ENCODE measurements around the gene ENDOG. TPM values are rescaled to one million over a fixed set of nuclear protein-coding genes. Genes with fewer than 3 reads are reported as not detected.
A peak's percentile ranks its signal among the peaks of the same experiment; 100 is the strongest.

The ENDOG gene
- total and polyA plus RNA-seq, 4 experiments from 2014 or later: 18.5 to 25.9 (median 20.5) TPM

DNA sequence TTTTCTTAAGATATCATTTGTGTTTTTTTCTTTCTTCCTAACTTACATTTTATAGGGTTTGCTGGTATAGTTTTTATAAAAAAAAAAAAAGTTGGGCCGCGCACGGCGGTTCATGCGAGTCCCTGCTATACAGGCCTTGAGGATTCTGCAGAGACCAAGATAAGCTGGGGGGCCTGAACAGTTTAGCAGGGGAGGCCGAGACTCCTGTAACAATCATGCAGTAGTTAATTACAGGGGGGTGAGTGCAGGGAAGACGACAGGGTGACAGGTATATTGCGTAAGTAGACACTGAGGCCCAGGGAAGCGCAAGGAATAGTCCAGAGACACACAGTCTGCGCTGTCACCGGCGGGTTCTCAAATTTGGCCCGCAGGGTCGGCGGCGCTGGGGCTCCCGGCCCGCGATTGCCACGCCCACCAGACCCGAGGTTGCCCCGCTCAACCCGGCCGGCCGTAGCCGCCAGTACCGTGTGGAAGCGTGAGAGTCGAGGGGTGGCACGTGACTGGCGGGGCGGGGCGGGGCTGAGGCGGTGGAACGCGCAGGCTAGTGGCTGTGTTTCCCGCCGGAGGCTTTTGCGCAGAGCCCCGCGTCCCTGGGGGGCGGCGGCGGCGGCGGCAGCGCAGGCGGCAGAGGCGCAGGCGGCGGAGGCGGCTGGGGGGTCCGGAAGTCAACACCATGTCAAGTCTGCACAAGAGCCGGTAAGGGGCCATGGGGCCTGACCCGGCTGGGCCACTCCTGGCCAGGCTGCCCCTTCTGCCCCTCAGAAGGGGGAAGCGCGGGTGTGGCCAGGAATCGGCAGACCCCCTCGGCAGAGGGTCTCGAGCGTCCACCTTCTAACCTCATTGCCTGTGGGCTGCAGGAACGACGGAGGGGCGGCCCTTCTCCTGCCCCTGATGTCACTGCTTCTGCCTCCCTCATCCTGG is 31.4 kb upstream of the ENDOG start, which contains the start of gene TBC1D13:
TSS of gene TBC1D13 (plus strand) at position 573 of the 921 bp plus-strand sequence. CDS start at position 674, 101 bp downstream.
- ChIA-PET POLR2A (ENCODE audit: partially characterized antibody) (interaction anchor here (0.7 to 6.8 kb wide), 6 partner anchors 15 to 97 kb away, joined by 3 to 63 read pairs (median 4); partner anchors contain the start of genes SPOUT1, ZDHHC12 and ZER1), CTCF (ENCODE audit: partially characterized antibody) (no interaction called here)

DNA sequence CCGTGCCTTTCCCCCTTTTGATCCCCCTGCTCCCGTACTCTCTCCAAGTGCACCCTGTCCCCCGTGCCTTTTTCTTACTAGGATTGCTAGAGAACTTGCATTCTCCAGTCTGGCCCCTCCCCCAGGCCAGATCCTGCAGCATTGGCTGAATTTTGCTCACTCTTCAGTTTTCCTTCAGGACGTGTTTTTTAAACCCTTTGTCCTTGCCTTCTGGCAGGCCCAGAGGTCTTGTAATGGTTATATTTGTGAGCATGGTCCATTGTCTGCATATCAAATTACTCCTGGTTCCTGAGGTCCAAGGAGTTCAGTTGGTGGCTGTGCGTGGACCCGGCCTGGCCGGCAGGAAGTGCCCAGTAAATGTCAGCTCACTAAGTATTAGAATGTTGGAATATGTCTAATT is 30.6 kb upstream of the ENDOG start:
- peak overlapping the region; percentile 72 for H3K27ac ChIP-seq (ENCODE audit: low read depth, low read length)
- Mint-ChIP-seq H3K4me1 (peaks cover 11 to 31% (median 18%) of the 10 kb centered on the region in 4 donors), H3K4me3 (peak overlapping the region; percentile 87 to 96 (median 90)), H3K27ac (peak overlapping the region; percentile 90 to 96 (median 94)), H3K27me3 (no peaks in the 10 kb centered on the region), H3K9me3 (peaks cover 0 to 4% (median 0%) of the 10 kb centered on the region in 8 donors), H3K36me3 (peaks cover 2 to 34% of the 10 kb centered on the region in 2 donors)
- no peaks in the 10 kb centered on the region for H3K9me3 ChIP-seq (ENCODE audit: control insufficient read depth in 1 of 2, low read length in 2 of 2)
- peak in 1 of 5 donors; percentile 46 for DNase-seq
- ChIA-PET POLR2A (ENCODE audit: partially characterized antibody) (interaction anchor here (1.1 to 6.8 kb wide), 5 partner anchors 15 to 235 kb away, joined by 3 to 63 read pairs (median 5); partner anchors contain the start of genes ENDOG, ZDHHC12 and ZER1), CTCF (ENCODE audit: partially characterized antibody) (interaction anchor here (1.0 to 1.8 kb wide), 3 partner anchors 15 to 86 kb away, joined by 4 to 13 read pairs (median 5); partner anchors contain the start of genes ENDOG, PKN3 and ZER1)
- no peaks in the 10 kb centered on the region for H3K27me3 ChIP-seq (ENCODE audit: insufficient read depth, low read length)
- peaks cover 22% of the 10 kb centered on the region for H3K36me3 ChIP-seq (ENCODE audit: insufficient read depth, low read length)
- H3K4me1 ChIP-seq (ENCODE audit: insufficient read depth, low read length): peaks cover 19% of the 10 kb centered on the region
- H3K4me3 ChIP-seq (ENCODE audit: low read length in 2 of 2): peak overlapping the region; percentile 76 to 80
- intact Hi-C loops (cut with micrococcal nuclease): loop anchor here (1.0 to 5.0 kb wide), 8 partner anchors 16 to 160 kb away; partner anchors contain the start of genes DOLK, DYNC2I2, LRRC8A and NUP188

More for the DNA sequence above, 31.4 kb upstream of the ENDOG start, which contains the start of gene TBC1D13:
- H3K4me3 Mint-ChIP-seq: peak within 1 kb of the TSS; percentile 87 to 96 (median 90)
- no peaks in the 10 kb centered on the region for H3K27me3 Mint-ChIP-seq
- peak within 1 kb of the TSS; percentile 90 to 96 (median 96) for H3K27ac Mint-ChIP-seq
- H3K36me3 Mint-ChIP-seq: peaks cover 0 to 30% of the 10 kb centered on the region in 2 donors
- Histone ChIP-seq H3K27me3 (ENCODE audit: insufficient read depth, low read length) (no peaks in the 10 kb centered on the region), H3K36me3 (ENCODE audit: insufficient read depth, low read length) (peaks cover 14% of the 10 kb centered on the region), H3K27ac (ENCODE audit: low read depth, low read length) (peak within 1 kb of the TSS; percentile 72), H3K9me3 (ENCODE audit: control insufficient read depth in 1 of 2, low read length in 2 of 2) (no peaks in the 10 kb centered on the region), H3K4me1 (ENCODE audit: insufficient read depth, low read length) (peaks cover 19% of the 10 kb centered on the region), H3K4me3 (ENCODE audit: low read length in 2 of 2) (peak within 1 kb of the TSS; percentile 76 to 80)
- peaks cover 0 to 4% (median 0%) of the 10 kb centered on the region in 8 donors for H3K9me3 Mint-ChIP-seq
- intact Hi-C loops (cut with micrococcal nuclease): loop anchor here (1.0 to 5.0 kb wide), 8 partner anchors 16 to 160 kb away; partner anchors contain the start of genes DOLK, DYNC2I2, LRRC8A and NUP188
- H3K4me1 Mint-ChIP-seq: peaks cover 11 to 30% (median 16%) of the 10 kb centered on the region in 4 donors
- DNase-seq: peak; percentile 90 to 92 (median 90)

DNA sequence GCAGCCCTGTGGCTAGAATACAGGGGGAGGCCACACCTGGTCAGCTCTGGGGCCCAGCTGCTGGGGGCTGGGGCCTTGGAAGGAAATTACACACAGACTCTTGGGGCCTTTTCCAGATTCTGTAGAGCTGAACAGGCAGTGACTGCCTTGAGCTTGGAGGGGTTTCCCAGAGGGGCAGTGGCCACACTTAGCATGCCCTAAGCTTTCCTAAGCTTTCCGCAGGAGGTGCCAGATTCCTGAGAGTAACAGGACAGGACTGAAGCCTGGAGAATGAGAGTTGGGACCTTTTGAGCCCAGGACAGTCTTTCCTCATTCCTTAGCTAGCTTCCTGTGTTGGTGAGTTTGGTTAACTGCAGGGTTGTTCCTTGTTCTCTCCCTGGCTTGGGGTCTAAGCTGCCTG is 29.9 kb upstream of the ENDOG start:
- peaks cover 19% of the 10 kb centered on the region for H3K4me1 ChIP-seq (ENCODE audit: insufficient read depth, low read length)
- intact Hi-C loops (cut with micrococcal nuclease): loop anchor here (5.0 kb wide), 1 partner anchor 39 kb away; the partner anchor contains the start of gene SPOUT1
- Mint-ChIP-seq H3K9me3 (peaks cover 0 to 2% (median 0%) of the 10 kb centered on the region in 8 donors), H3K27ac (peak overlapping the region in 6 of 7 donors; percentile 75 to 96 (median 95)), H3K27me3 (no peaks in the 10 kb centered on the region), H3K4me3 (peak overlapping the region; percentile 67 to 96 (median 90)), H3K4me1 (peaks cover 11 to 31% (median 20%) of the 10 kb centered on the region in 4 donors), H3K36me3 (peaks cover 9 to 42% of the 10 kb centered on the region in 2 donors)
- H3K27ac ChIP-seq (ENCODE audit: low read depth, low read length): peak overlapping the region; percentile 72
- peaks cover 29% of the 10 kb centered on the region for H3K36me3 ChIP-seq (ENCODE audit: insufficient read depth, low read length)
- no peak for DNase-seq
- H3K4me3 ChIP-seq (ENCODE audit: low read length in 2 of 2): no peak overlapping the region
- ChIA-PET POLR2A (ENCODE audit: partially characterized antibody) (interaction anchor here (0.8 to 6.8 kb wide), 7 partner anchors 15 to 236 kb away, joined by 3 to 63 read pairs (median 4); partner anchors contain the start of genes ENDOG, SET, ZDHHC12 and ZER1), CTCF (ENCODE audit: partially characterized antibody) (interaction anchor here (0.6 to 1.8 kb wide), 5 partner anchors 16 to 86 kb away, joined by 3 to 13 read pairs (median 4); partner anchors contain the start of genes ENDOG, PKN3 and ZER1)
- H3K9me3 ChIP-seq (ENCODE audit: control insufficient read depth in 1 of 2, low read length in 2 of 2): no peaks in the 10 kb centered on the region
- no peaks in the 10 kb centered on the region for H3K27me3 ChIP-seq (ENCODE audit: insufficient read depth, low read length)

DNA sequence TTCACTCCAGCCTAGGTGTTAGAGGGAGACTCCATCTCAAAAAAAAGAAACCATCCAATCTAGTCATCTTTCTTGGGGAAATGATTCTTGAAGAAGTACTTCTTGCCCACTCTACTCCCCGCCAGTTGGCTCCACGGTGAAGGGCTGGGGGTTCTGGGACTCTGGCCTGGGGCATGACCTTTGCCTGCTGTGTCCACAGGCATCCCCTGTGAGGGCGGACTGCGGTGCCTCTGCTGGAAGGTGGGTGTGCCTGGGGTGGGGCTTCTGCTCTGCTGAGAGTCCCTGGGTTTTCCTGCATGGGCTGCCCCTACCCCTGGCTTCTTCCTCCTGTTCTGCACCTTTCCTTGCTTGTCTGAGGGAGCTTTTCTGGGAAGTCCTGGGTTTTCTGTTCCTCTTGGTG is 27.8 kb upstream of the ENDOG start:
- no peak for DNase-seq
- Mint-ChIP-seq H3K9me3 (peaks cover 0 to 2% (median 0%) of the 10 kb centered on the region in 8 donors), H3K27ac (peak overlapping the region in 2 of 7 donors; percentile 43 to 96), H3K36me3 (peaks cover 13 to 58% of the 10 kb centered on the region in 2 donors), H3K4me1 (peaks cover 12 to 31% (median 21%) of the 10 kb centered on the region in 4 donors), H3K27me3 (no peaks in the 10 kb centered on the region), H3K4me3 (peak overlapping the region in 1 of 8 donors; percentile 8)
- Histone ChIP-seq H3K27ac (ENCODE audit: low read depth, low read length) (no peak overlapping the region), H3K4me1 (ENCODE audit: insufficient read depth, low read length) (peaks cover 19% of the 10 kb centered on the region), H3K27me3 (ENCODE audit: insufficient read depth, low read length) (no peaks in the 10 kb centered on the region), H3K4me3 (ENCODE audit: low read length in 2 of 2) (no peak overlapping the region), H3K9me3 (ENCODE audit: control insufficient read depth in 1 of 2, low read length in 2 of 2) (no peaks in the 10 kb centered on the region), H3K36me3 (ENCODE audit: insufficient read depth, low read length) (peaks cover 42% of the 10 kb centered on the region)
- intact Hi-C loops (cut with micrococcal nuclease): no loop called here
- POLR2A ChIA-PET (ENCODE audit: partially characterized antibody): no interaction called here
- CTCF ChIA-PET (ENCODE audit: partially characterized antibody): no interaction called here

DNA sequence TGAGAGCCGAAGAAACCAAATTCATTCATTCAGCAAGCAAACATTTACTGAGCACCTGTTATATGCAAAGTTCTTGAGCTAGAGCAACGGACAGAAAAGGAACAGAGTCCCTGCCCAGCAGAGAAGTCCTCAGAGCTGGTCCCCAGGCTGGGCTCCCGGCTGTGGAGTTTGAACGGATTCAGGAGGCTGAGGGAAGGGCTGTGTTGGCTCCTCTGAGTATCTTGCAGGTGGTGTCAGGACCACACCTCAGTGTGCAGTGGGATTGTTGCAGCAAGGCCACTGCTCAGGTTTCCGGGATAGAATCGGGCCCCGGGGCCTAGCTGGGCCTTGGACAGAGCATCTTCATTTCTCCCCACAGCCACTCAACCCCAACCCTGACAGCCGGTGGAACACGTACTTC is 26.2 kb upstream of the ENDOG start:
- ChIA-PET CTCF (ENCODE audit: partially characterized antibody) (interaction anchor here (0.6 kb wide), 1 partner anchor 20 kb away, joined by 3 read pairs; the partner anchor contains the start of gene ZER1), POLR2A (ENCODE audit: partially characterized antibody) (interaction anchor here (1.8 kb wide), 1 partner anchor 21 kb away, joined by 5 read pairs; no protein-coding TSS in a partner anchor)
- no peak overlapping the region for H3K4me3 ChIP-seq (ENCODE audit: low read length in 2 of 2)
- peaks cover 13% of the 10 kb centered on the region for H3K4me1 ChIP-seq (ENCODE audit: insufficient read depth, low read length)
- H3K27ac ChIP-seq (ENCODE audit: low read depth, low read length): no peak overlapping the region
- H3K4me3 Mint-ChIP-seq: no peak overlapping the region
- no peaks in the 10 kb centered on the region for H3K27me3 Mint-ChIP-seq
- H3K9me3 Mint-ChIP-seq: no peaks in the 10 kb centered on the region
- intact Hi-C loops (cut with micrococcal nuclease): no loop called here
- no peak for DNase-seq
- H3K27me3 ChIP-seq (ENCODE audit: insufficient read depth, low read length): no peaks in the 10 kb centered on the region
- peaks cover 14 to 60% of the 10 kb centered on the region in 2 donors for H3K36me3 Mint-ChIP-seq
- H3K4me1 Mint-ChIP-seq: peaks cover 9 to 25% (median 18%) of the 10 kb centered on the region in 4 donors
- no peak overlapping the region for H3K27ac Mint-ChIP-seq
- peaks cover 46% of the 10 kb centered on the region for H3K36me3 ChIP-seq (ENCODE audit: insufficient read depth, low read length)
- H3K9me3 ChIP-seq (ENCODE audit: control insufficient read depth in 1 of 2, low read length in 2 of 2): no peaks in the 10 kb centered on the region

DNA sequence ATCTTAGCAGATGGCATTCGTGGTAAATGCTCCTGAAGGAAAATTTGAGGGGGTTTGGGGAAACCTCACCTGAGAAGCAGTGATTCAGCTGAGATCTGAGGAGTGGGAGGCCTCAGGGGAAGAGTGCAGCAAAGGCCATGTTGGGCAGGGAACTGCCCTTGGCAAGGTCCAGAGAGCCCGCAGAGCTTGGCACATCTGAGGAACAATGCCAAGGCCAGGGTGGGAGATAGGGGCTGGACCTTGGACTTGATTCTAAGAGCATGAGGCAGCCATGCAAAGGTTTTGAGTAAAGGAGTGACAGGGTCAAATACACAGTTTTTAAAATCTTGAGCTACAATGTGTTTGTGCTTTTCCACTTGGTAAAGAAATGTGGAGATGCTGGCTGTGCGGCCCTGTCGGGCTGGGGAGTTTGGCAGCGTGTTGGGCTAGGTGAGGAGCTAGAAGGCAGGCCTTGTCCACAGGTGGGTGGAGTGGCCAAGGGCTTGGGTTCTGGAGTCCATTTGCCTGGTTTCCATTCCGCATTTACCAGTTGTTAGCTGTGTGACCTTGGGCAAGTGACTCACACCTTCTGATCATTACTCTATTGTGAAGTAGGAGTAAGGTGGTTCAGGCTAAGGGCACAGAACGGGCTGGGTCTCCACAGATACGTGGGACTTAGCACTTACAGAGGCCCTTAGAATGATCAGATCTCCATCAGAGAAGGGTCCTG is 25.2 kb upstream of the ENDOG start:
- Histone ChIP-seq H3K27me3 (ENCODE audit: insufficient read depth, low read length) (no peaks in the 10 kb centered on the region), H3K9me3 (ENCODE audit: control insufficient read depth in 1 of 2, low read length in 2 of 2) (no peaks in the 10 kb centered on the region), H3K36me3 (ENCODE audit: insufficient read depth, low read length) (peaks cover 49% of the 10 kb centered on the region), H3K4me3 (ENCODE audit: low read length in 2 of 2) (no peak overlapping the region), H3K27ac (ENCODE audit: low read depth, low read length) (no peak overlapping the region), H3K4me1 (ENCODE audit: insufficient read depth, low read length) (peaks cover 6% of the 10 kb centered on the region)
- Mint-ChIP-seq H3K36me3 (peaks cover 19 to 64% of the 10 kb centered on the region in 2 donors), H3K4me3 (no peak overlapping the region), H3K27me3 (no peaks in the 10 kb centered on the region), H3K9me3 (no peaks in the 10 kb centered on the region), H3K27ac (peak overlapping the region in 2 of 7 donors; percentile 62 to 82), H3K4me1 (peaks cover 4 to 16% (median 12%) of the 10 kb centered on the region in 4 donors)
- ChIA-PET CTCF (ENCODE audit: partially characterized antibody) (interaction anchor here (0.8 kb wide), 1 partner anchor 21 kb away, joined by 3 read pairs; no protein-coding TSS in a partner anchor), POLR2A (ENCODE audit: partially characterized antibody) (interaction anchor here (1.0 to 1.8 kb wide), 2 partner anchors 22 to 103 kb away, joined by 3 to 5 read pairs; no protein-coding TSS in a partner anchor)
- intact Hi-C loops (cut with micrococcal nuclease): no loop called here
- no peak for DNase-seq

Data from CD4-positive, alpha-beta memory T cell (primary cell).